K562 (cell line): ENCODE results near the gene CACNB1. TPM values are rescaled to one million over a fixed set of nuclear protein-coding genes. Genes with fewer than 3 reads are reported as not detected.

Source experiments
- ATAC-seq: fragments of 200-7000 bp; cut with Tn5 transposase; 3 replicates; pipeline ENCODE4 v1.9.1; 2020; ENCODE audit warnings: moderate library complexity
- BruUV-seq: library from RNA; stranded (reverse); fragments of 400-500 nt; replicated peaks from 2 replicates; lab custom pipeline; 2021; lab: Mats Ljungman, UMichigan
- CTCF ChIA-PET: fragments of 300-600 bp; formaldehyde crosslinking; extraction: SDS; loops from one replicate; lab custom pipeline; 2021; ENCODE audit warnings: low intra/inter-chr PET ratio; lab: Yijun Ruan, JAX
- POLR2A ChIA-PET: fragments of 300-600, 350-650 bp; sonication (Branson Sonifier 250); formaldehyde crosslinking; extraction: SDS; loops from one replicate; lab custom pipeline; 2021; ENCODE audit warnings: antibody characterized with exemption, inconsistent platforms; lab: Yijun Ruan, JAX
- DNase-seq, 4 experiments: peaks; one replicate each; pipeline versions ENCODE4 v3.0.0 to v3.0.0-alpha.2; 2011 to 2018; ENCODE audit warnings: low spot score in 3 of 4, mixed read lengths in 3 of 4; ENCODE audit errors: extremely low read depth in 1 of 4
- FAIRE-seq: peaks from 2 replicates; lab custom pipeline; 2011; peaks lifted over from hg19 to GRCh38; lab: Jason Lieb, UNC
- H2AFZ ChIP-seq: 2 replicates; pipeline ENCODE4 v1.6.0; 2011; ENCODE audit warnings: low read depth, low read length, control low read depth, inconsistent platforms
- H3K27ac ChIP-seq: fragments of 200-600 bp; 3 replicates; pipeline ENCODE4 v1.8.0; 2011; ENCODE audit warnings: low read depth, mild to moderate bottlenecking, control low read depth, inconsistent platforms, low read length, moderate library complexity, mixed read lengths; ENCODE audit errors: extremely low read depth
- H3K27me3 ChIP-seq, 2 experiments: fragments of 300-600 bp in 1 of 2; 2 replicates in 1 of 2; 3 replicates in 1 of 2; pipeline versions ENCODE4 v1.6.0 to v1.8.0; 2011; ENCODE audit warnings: inconsistent platforms in 2 of 2, low read length in 2 of 2, mild to moderate bottlenecking in 1 of 2, mixed read lengths in 1 of 2, moderate library complexity in 1 of 2; ENCODE audit not compliant: control insufficient read depth in 2 of 2, insufficient read depth in 2 of 2
- H3K36me3 ChIP-seq: fragments of 300-600 bp; 3 replicates; pipeline ENCODE4 v1.8.0; 2011; ENCODE audit warnings: mild to moderate bottlenecking, low read length, inconsistent platforms; ENCODE audit not compliant: control insufficient read depth, insufficient read depth
- H3K4me1 ChIP-seq, 2 experiments: fragments of 200-600 bp in 1 of 2; replicated peaks in 1 of 2; 2 replicates in 1 of 2; 3 replicates in 1 of 2; pipeline versions ENCODE4 v1.5.1 to v1.8.0; 2011; ENCODE audit warnings: inconsistent platforms in 2 of 2, low read length in 2 of 2, mild to moderate bottlenecking in 1 of 2, mixed read lengths in 1 of 2, moderate library complexity in 1 of 2; ENCODE audit not compliant: control insufficient read depth in 2 of 2, insufficient read depth in 2 of 2
- H3K4me2 ChIP-seq: 2 replicates; pipeline ENCODE4 v1.6.1; 2011; ENCODE audit warnings: low read length, control low read depth, inconsistent platforms, mixed read lengths; ENCODE audit not compliant: insufficient read depth
- H3K4me3 ChIP-seq: fragments of 200-600 bp; sonication (generic), shearing (Covaris generic); 2 replicates; pipeline ENCODE4 v1.5.1; 2016; ENCODE audit warnings: control low read depth, inconsistent platforms
- H3K79me2 ChIP-seq: fragments of 200-600 bp; 3 replicates; pipeline ENCODE4 v1.8.0; 2011; ENCODE audit warnings: low read length, inconsistent platforms; ENCODE audit not compliant: control insufficient read depth, insufficient read depth
- H3K9ac ChIP-seq, 2 experiments: 2 replicates each; pipeline versions ENCODE4 v1.6.0 to v1.6.1; 2011; ENCODE audit warnings: low read depth in 2 of 2, low read length in 2 of 2, control low read depth in 1 of 2, inconsistent platforms in 1 of 2, mild to moderate bottlenecking in 1 of 2, mixed read lengths in 1 of 2; ENCODE audit not compliant: insufficient read depth in 1 of 2
- H3K9me1 ChIP-seq: one replicate; pipeline ENCODE4 v1.6.0; 2011; ENCODE audit warnings: inconsistent platforms, mild to moderate bottlenecking, low read length, moderate library complexity; ENCODE audit not compliant: control insufficient read depth, insufficient read depth
- H3K9me3 ChIP-seq: replicated peaks from 2 replicates; pipeline ENCODE4 v1.5.1; 2011; ENCODE audit warnings: low read depth, low read length, inconsistent platforms; ENCODE audit not compliant: control insufficient read depth, insufficient read depth
- H4K20me1 ChIP-seq: replicated peaks from 2 replicates; pipeline ENCODE4 v1.6.1; 2011; ENCODE audit warnings: low read length, inconsistent platforms, mixed read lengths; ENCODE audit not compliant: control insufficient read depth, insufficient read depth
- DPF2 ChIP-seq: fragments of 450-650 bp; IDR thresholded peaks from 2 replicates; pipeline ENCODE4 v1.6.1; 2016
- ETS2 ChIP-seq: IDR thresholded peaks from 2 replicates; pipeline ENCODE4 v1.6.1; 2016; ENCODE audit warnings: borderline replicate concordance, missing genetic modification characterization, mild to moderate bottlenecking, moderate library complexity, missing compliant biosample characterization; ENCODE audit not compliant: poor library complexity, severe bottlenecking
- HCFC1 ChIP-seq: IDR thresholded peaks from 2 replicates; pipeline ENCODE4 v1.6.1; 2012; ENCODE audit warnings: low read depth, low read length, improper control_type of control experiment
- HDAC1 ChIP-seq, 2 experiments: fragments of 450-650 bp; IDR thresholded peaks; 2 replicates each; pipeline ENCODE4 v1.6.1; 2016 to 2017; ENCODE audit warnings: inconsistent platforms in 1 of 2, mild to moderate bottlenecking in 1 of 2, moderate library complexity in 1 of 2
- NCOA4 ChIP-seq: fragments of 450-650 bp; IDR thresholded peaks from 2 replicates; pipeline ENCODE4 v1.6.1; 2018; ENCODE audit warnings: mild to moderate bottlenecking; ENCODE audit not compliant: partially characterized antibody
- RBFOX2 ChIP-seq: fragments of 200-400 bp; formaldehyde crosslinking; IDR thresholded peaks from 2 replicates; pipeline ENCODE4 v1.6.1; 2017; ENCODE audit warnings: low read depth, mild to moderate bottlenecking, low read length, moderate library complexity
- TARDBP ChIP-seq: fragments of 450-650 bp; IDR thresholded peaks from 2 replicates; pipeline ENCODE4 v1.6.1; 2016
- ZNF212 ChIP-seq: fragments of 450-650 bp; formaldehyde crosslinking; IDR thresholded peaks from 2 replicates; pipeline ENCODE4 v1.4.0; 2020; ENCODE audit warnings: mild to moderate bottlenecking
- WGBS: fragments of 100-300 bp; shearing (Covaris generic); methylation state at CpG from one replicate; pipeline ENCODE4 v1.1.6; 2016; ENCODE audit warnings: low coverage, mixed read lengths; ENCODE audit not compliant: insufficient coverage; ENCODE audit errors: missing lambda C conversion rate; 5-methylcytosine and 5-hydroxymethylcytosine counted together
- in situ Hi-C: fragments of 300-500 bp; cut with MboI; formaldehyde crosslinking; loops from 4 replicates; pipeline ENCODE4 v1.15.0; 2018; ENCODE audit warnings: inconsistent platforms, mixed read lengths
- intact Hi-C: fragments of 100-400 bp; cut with micrococcal nuclease; formaldehyde crosslinking; loops from 2 replicates; pipeline ENCODE4 v1.14.2; 2022
- polyA plus RNA-seq, 8 experiments: library from polyadenylated mRNA; depleted of rRNA in 4 of 8; stranded (reverse) in 5 of 8; unstranded in 3 of 8; fragments of >200 nt; fragmentation: Nextera tagmentation in 2 of 8; fragmentation: Illumina TruSeq in 1 of 8; extraction: Ambion mirVana in 2 of 8; extraction: Trizol in 1 of 8; gene quantifications; 2 replicates each; pipeline versions ENCODE4 v1.2.1 to v1.2.3, GENCODE V29; 2011 to 2014; ENCODE audit warnings: inconsistent platforms in 1 of 8, missing spikeins in 1 of 8
- total RNA-seq, 7 experiments: library from RNA; depleted of rRNA in 6 of 7; stranded (reverse); fragments of >200 nt in 6 of 7; fragmentation: Illumina TruSeq in 2 of 7; extraction: Trizol in 2 of 7; gene quantifications; 2 replicates each; pipeline versions ENCODE4 v1.2.1 to v1.2.3, GENCODE V29; 2011 to 2021; ENCODE audit warnings: low replicate concordance in 1 of 7
- TF ChIP-seq, protein P1 (sequence below): IDR thresholded peaks from 3 replicates; pipeline ENCODE4 v1.6.1; 2011; ENCODE audit warnings: borderline replicate concordance, mild to moderate bottlenecking, moderate library complexity; ENCODE audit not compliant: insufficient read length; ENCODE audit errors: extremely low read depth
- TF ChIP-seq, protein P2 (sequence below): fragments of 450-650 bp; formaldehyde crosslinking; IDR thresholded peaks from 2 replicates; pipeline ENCODE4 v1.4.0; 2022; ENCODE audit warnings: missing genetic modification characterization

The CACNB1 gene
- total and polyA plus RNA-seq, 9 of the 15 experiments (the other 6 are each of a cell fraction or from before 2014, with no cell fraction given): 0.08 to 7.4 (median 3.0) TPM

DNA sequence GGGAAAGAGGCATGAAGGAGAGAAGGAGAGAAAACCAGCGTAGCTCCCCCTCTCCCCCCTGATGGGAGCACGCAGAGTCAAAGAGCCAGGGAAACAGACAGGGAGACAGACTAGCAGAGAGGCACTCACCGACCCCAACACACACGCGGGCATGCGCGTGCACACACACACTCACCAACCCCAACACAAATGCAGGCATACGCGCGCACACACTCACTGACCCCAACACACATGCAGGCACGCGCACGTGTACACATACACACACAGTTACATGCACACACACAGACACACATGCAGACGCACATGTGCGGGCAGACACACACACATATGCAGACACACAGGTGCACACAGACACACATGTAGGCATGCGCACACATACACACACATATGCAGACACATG lies 4.6 kb downstream of the CACNB1 start:
- no peaks in the 10 kb centered on the region for H3K9me1 ChIP-seq
- no peaks in the 10 kb centered on the region for H4K20me1 ChIP-seq
- H3K79me2 ChIP-seq: peaks cover 18% of the 10 kb centered on the region; the same call in 2 of the 3 replicates
- H2AFZ ChIP-seq: no peak overlapping the region
- in situ Hi-C loops: no loop called here
- H3K9ac ChIP-seq: no peak overlapping the region
- peaks cover 33% of the 10 kb centered on the region; the same call in 2 of the 3 replicates for H3K36me3 ChIP-seq
- no peak overlapping the region for H3K27ac ChIP-seq
- intact Hi-C loops: no loop called here
- FAIRE-seq: no peak
- H3K9me3 ChIP-seq: no peaks in the 10 kb centered on the region
- WGBS: 92% methylated on average over 7 of the region's 16 CpGs
- TF ChIP-seq NCOA4 (no peak), RBFOX2 (0 out of 2 replicates have a peak, but pooled peaks have one; percentile 25)
- ChIA-PET CTCF (no interaction called here), POLR2A (interaction anchor here (0.6 kb wide), 1 partner anchor 12 kb away, joined by 4 read pairs; no protein-coding TSS in a partner anchor)
- DNase-seq: no peak
- no TSS peak for BruUV-seq
- H3K4me3 ChIP-seq: no peak overlapping the region
- no peaks in the 10 kb centered on the region for H3K27me3 ChIP-seq
- H3K4me2 ChIP-seq: no peak overlapping the region
- H3K4me1 ChIP-seq: peaks cover 21 to 41% of the 10 kb centered on the region in 2 experiments; a peak in 4 of 5 replicates
- ATAC-seq: no peak

DNA sequence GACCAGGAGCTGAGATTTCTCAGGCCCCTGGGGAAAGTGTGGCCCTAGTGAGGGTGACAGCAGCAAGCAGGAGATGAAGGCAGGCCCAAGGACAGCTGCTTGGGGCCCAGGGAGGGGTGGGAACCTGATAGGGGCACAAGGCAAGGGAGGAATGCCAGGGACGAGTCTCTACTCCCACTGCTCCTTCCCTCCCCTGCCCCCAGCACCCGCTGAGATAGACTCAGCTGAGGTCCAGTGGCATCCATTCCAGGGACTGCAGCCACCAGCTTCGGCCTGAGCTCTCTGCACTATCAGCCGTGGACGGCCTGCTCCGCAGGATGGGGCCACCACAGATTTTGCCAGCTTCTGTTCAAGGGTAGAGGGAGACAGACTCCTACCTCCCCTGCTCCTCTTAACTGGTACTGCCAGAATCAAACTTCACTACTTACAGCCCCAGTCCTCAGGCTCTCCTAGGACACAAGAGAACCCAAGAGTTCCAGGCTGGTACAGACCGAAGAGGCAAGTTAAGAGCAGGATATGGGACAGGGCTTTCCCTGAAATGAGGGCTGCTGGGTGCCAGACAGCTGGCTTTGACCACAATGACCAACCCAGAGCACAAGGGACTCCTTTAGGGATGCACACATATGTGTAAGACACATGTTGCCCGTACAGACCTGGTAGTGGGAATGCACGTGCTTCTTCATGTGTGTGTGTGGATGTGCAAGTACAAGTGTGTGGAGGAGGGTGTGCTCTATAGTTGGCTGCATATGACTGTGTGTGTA lies 5.5 kb downstream of the CACNB1 start:
- POLR2A ChIA-PET: interaction anchor here (0.6 kb wide), 2 partner anchors 11 to 39 kb away, joined by 3 to 4 read pairs; no protein-coding TSS in a partner anchor
- TF ChIP-seq ZNF212 (CRISPR knock-in tag) (no peak), HCFC1 (no peak), DPF2 (no peak), ETS2 (tag) (no peak), TARDBP (no peak), HDAC1 (IDR thresholded peaks at IDR 0.05) (no peak)
- TF ChIP-seq, protein P1, sequence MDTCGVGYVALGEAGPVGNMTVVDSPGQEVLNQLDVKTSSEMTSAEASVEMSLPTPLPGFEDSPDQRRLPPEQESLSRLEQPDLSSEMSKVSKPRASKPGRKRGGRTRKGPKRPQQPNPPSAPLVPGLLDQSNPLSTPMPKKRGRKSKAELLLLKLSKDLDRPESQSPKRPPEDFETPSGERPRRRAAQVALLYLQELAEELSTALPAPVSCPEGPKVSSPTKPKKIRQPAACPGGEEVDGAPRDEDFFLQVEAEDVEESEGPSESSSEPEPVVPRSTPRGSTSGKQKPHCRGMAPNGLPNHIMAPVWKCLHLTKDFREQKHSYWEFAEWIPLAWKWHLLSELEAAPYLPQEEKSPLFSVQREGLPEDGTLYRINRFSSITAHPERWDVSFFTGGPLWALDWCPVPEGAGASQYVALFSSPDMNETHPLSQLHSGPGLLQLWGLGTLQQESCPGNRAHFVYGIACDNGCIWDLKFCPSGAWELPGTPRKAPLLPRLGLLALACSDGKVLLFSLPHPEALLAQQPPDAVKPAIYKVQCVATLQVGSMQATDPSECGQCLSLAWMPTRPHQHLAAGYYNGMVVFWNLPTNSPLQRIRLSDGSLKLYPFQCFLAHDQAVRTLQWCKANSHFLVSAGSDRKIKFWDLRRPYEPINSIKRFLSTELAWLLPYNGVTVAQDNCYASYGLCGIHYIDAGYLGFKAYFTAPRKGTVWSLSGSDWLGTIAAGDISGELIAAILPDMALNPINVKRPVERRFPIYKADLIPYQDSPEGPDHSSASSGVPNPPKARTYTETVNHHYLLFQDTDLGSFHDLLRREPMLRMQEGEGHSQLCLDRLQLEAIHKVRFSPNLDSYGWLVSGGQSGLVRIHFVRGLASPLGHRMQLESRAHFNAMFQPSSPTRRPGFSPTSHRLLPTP: no peak
- TF ChIP-seq, protein P2, sequence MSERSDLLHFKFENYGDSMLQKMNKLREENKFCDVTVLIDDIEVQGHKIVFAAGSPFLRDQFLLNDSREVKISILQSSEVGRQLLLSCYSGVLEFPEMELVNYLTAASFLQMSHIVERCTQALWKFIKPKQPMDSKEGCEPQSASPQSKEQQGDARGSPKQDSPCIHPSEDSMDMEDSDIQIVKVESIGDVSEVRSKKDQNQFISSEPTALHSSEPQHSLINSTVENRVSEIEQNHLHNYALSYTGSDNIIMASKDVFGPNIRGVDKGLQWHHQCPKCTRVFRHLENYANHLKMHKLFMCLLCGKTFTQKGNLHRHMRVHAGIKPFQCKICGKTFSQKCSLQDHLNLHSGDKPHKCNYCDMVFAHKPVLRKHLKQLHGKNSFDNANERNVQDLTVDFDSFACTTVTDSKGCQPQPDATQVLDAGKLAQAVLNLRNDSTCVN (CRISPR knock-in tag): no peak

More for the DNA sequence above, 5.5 kb downstream of the CACNB1 start:
- no TSS peak for BruUV-seq
- Histone ChIP-seq H3K27me3 (no peaks in the 10 kb centered on the region), H3K36me3 (peaks cover 39% of the 10 kb centered on the region; the same call in 2 of the 3 replicates), H3K4me2 (no peak overlapping the region), H3K9ac (peak overlapping the region in 1 of 2 experiments; percentile 1; a peak in 2 of 4 replicates), H3K79me2 (peaks cover 13% of the 10 kb centered on the region; the same call in 2 of the 3 replicates), H4K20me1 (no peaks in the 10 kb centered on the region), H3K4me1 (peaks cover 20 to 31% of the 10 kb centered on the region in 2 experiments; a peak in 4 of 5 replicates), H3K4me3 (no peak overlapping the region), H3K27ac (no peak overlapping the region), H2AFZ (no peak overlapping the region), H3K9me3 (no peaks in the 10 kb centered on the region), H3K9me1 (no peaks in the 10 kb centered on the region)
- intact Hi-C loops: no loop called here
- DNase-seq: no peak
- no peak for FAIRE-seq
- ATAC-seq: no peak
- WGBS: 85% methylated on average over 7 of the region's 9 CpGs
- in situ Hi-C loops: no loop called here
- CTCF ChIA-PET: no interaction called here
